Urothelium cell line (cell line): ENCODE results near the gene GSG1L.

ENCODE experiments used
- DNase-seq: peaks from one replicate; pipeline ENCODE4 v3.0.0; 2011; ENCODE audit warnings: low spot score, mixed read lengths
- FAIRE-seq: peaks from 2 replicates; lab custom pipeline; 2011; peaks lifted over from hg19 to GRCh38; lab: Jason Lieb, UNC

The GSG1L gene

DNA sequence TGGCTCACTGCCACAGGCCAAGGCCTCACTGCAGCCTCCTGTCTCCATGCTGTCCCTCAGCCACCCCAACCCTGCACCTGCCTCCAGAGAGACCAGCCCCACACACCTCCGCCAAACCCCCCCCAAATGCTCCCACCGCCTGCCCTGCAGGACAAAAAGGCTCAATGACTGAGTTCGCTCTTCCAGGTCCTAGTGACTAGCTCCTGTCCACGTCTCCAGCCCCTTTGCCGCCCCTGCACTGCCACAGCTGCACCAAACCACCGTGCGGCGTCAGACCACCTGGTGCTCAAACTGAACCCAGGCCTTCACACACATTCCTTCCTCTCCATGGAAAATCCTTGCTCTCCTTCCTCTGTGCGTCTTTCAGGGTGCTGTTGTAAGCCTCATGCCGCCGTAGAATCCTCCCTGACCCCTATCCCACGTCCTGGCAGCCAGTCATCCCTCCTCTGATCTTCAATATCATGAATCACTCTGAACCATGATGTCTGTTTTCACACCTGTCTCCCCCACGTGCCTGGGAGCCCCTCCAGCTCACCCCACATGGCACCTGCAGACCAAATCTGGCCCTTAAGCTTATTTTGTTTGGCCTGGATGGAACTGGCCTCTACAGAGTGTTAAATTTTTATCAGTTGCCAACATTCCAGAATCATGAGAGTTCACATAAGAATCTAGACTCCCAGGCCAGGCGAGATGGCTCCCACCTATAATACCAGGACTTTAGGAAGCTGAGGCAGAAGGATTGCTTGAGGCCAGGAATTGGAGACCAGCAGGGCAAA is 4.3 kb upstream of the GSG1L start:
- no peak for FAIRE-seq
- DNase-seq: no peak

DNA sequence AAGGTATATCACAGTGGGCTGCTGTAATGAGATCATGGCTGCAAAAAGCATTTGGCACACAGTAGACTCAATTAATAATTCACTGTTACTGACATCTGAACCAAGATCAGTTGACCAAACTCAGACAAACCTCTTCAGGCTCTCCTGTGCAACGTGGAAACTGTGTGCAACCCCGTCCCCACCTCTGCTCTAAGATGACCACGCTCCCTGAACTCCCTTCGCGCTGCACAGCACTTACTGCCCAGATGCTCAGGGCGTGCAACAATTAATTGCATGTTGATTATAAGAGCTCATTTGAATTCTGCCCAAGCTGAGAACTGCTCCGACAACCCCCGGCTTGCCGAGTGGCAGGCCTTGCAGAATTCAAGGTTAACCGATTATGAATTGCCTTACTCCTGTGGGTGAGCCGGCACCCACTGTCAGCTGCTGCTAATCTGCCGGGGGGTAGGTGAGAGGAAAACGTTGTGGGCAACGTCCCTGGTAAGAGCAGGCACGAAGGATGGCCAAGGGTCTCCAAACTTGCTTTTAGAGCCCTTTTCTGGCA is 1.3 kb upstream of the GSG1L start:
- DNase-seq (no peak), FAIRE-seq (no peak)

DNA sequence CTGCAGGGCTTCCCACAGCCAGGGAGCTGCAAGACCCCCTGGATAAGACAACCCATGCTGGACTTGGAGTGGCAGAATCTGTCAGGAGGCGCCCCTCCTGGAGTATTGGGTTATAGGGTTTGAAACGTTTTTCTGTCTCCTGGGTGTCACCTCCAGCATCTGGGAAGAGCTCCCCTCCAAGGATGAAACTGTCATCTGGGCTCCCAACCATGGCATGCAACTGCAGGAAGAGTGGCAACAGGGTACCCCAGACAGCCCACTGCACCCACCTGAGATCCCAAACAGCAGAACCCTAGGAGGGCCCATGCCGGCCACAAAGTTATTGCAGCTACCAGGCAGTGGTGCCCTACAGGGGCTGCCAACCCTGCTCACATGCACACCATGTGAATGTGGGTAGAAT is 636 bp upstream of the GSG1L start:
- no peak for DNase-seq
- no peak for FAIRE-seq

DNA sequence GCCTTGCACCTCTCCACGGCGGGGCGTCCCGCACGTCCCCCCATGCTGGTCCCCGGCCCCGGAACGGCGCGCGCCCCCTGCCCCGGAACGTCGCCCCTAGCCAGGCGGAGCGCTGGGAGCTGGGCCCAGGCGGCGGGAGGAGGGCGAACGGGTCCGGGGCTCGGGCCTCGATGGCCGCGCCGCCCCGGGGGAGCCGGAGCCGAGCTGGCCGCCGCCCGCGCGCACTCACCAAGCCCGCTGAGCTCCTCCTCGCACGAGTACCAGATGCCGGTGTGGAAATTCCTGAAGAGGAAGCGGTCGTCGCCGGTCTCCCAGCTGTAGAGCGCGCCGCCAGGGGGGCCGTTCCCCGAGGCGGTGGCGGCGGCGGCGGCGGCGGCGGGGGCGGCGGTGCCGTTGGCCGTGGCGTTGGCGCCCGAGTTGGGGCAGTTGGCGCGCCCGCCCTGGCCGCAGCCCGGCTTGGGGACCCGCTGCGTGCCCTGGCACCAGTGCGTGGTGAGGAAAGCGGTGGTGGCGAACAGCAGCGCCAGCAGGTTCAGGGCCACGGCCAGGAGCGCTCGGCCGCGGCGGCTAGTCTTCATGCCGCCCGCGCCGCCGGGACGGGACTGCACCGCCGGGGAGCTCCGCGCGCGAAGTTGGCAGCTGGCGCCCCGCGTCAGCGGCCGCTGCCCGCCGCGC is 530 bp downstream of the GSG1L start:
- FAIRE-seq (no peak), DNase-seq (peak; percentile 27)

DNA sequence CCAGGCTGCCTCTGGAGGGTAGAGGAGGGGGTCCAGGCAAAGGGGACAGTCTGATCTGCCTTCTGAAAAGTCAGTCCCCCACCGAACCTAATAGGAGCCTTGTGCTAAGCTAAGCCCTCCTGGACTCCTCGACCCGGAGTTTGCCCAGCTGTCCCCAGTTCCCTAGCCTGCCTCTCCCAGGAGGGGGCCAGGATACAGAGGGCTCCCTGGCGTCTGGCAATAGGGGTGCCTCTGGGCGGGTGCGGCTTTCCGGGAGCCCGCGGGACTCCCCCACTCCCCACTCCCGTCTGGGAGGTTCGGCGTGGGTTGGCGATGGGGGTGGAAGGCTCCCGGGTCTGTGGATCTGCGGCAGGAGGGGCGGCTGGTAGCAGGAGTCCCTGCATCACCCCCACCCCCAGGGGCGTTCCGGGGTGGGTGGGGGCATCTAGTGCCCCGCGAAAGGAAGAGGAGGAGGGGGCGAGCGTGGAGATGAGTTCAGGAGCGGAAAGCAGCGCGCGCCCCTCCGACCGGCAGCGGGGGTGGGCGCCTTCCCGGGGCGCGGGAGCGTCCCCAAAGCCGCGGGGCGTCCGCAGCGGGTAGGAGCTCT is 1.2 kb downstream of the GSG1L start:
- no peak for DNase-seq
- no peak for FAIRE-seq

DNA sequence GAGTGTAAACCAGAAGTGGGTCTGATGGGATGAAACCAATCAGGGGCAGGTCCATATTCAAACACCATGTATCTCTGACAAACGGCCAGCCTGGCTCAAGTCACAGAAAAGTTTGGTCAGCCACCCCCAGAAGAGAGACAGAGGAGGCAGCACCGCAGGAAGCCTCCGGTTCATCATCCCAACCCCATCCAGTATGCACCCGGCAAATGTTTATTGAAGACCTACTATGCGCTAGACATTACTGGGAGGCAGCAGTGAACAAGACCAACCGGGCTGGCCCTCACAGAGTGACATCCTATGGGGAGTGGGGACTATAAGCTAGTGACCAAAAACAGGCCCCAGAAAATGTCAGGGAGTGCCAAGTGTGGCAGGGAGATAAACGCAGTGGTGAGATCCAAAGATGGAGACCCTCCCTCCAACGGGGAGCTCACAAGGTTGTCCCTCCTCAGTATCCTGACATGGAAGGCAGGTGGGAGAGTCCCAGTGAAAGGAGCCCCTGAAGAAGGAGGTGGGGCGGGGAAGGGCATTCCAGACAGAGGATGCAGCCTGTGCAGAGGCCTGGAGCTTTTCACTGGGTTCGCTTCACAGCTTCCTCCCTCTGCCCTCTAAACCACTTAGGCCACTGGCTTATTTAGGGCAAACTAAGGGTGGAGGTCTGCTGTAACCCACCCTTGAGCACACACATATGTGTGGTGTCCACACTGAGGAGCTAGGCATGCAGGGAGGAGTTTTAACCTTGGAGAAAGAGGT is 2.0 kb downstream of the GSG1L start:
- FAIRE-seq (no peak), DNase-seq (no peak)

DNA sequence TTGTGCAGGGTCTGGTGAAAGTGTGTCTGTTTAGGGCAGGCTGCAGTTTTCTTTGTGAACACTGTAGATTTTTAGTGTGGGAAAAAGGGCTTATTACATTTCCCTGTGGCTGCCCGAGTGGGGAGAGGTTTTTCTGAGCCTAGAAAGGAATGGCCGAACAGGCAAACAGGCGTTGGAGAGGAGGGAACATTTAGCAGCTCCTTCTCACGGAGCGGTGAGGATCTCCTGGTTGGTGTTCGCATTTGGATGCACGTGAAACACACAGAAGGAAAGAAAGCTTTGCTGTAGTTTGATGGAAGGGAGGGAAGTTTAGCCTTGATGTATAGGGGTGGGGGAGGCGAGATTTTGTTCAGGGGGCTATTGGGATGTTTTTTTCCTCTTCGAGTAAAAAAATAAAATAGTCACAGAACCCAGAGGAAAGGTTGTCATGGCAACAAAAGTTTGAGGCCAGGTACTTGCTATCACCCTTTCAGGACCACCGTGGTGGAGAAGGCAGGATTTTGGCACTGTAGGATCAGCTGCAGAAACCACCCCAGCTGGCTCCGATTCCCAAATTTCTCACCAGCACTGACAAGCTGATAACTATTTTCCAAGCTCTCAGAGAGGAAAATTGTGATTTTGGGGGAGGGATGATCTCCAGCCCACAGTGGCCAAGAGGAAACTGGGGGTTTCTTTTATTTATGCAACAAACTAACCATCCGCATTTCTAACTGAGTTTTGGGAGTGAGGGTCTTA is 3.5 kb downstream of the GSG1L start:
- no peak for DNase-seq
- no peak for FAIRE-seq

DNA sequence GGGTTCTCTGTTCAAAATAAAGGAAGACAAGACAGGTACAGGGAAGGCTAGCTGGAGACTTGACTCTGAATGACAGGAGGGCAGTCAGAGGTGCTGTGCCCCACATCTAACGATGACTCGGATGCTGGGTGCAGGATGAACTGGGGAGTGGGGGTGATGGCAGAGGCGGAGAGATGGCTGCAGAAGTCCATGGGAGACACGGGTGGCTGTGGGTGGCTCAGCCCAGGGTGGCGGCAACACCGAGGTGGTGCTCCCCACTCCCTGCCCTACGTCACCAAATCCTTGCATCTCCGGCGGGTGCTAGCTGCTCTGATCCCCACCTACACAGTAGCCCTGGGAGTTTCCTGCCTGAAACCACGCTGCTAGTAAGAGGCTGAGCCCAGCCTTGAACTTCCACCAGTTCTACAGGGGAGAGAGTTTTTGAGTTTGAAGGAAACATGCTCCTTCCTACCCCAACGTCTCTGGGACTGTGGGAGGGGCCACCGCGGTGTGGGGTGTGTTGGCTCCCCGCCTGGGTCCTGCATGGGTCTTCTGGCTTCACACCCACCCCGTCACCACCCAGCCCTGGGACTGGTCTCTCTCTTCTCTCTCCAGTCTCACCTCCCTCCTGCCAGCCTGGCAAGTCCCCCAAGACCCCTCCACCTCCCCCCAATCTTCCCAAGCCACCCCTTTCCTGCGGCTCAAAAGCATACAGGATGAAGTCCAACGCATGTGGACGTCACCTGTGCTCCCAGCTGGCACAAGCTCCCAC is 4.5 kb downstream of the GSG1L start:
- no peak for FAIRE-seq
- DNase-seq: no peak

DNA sequence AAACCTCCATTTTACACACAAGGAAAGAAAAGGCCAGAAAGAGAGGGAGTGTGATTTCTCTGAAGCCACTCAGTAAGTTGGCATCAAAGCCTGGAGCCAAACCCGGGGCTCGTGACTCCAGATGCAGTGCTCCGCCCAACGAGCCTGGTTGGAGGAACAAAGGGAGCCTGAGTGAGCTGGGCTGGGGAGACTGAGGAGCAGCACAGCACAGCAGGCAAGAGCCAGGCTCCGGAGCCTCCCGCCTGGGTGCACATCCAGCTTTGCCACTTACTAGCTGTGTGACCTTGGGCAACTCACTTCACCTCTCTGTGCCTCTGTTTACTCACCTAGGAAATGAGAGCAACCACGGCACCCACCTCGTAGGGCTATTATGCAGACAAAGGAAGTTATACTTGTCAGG is 5.6 kb downstream of the GSG1L start:
- no peak for DNase-seq
- FAIRE-seq: no peak

DNA sequence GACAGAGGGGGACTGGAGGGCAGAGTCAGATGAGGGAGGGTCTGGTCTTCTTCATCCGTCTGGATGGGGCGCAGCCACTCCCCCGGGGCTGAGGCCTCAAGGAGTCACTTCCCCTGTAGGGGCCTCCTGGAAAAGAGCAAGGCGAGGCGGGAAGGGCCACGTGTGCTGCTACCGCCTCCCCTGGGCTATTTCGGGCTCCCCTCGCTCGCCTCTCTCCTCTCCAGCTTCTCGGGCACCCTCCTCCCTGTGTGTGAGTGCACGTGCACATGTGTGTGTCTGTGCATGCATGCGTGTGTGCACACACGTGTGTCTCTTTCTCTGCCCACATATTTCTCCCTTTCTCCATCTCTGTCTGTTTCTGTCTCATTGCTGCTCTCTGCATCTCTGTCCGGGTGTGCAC is 10.1 kb downstream of the GSG1L start:
- FAIRE-seq: no peak
- DNase-seq: no peak

DNA sequence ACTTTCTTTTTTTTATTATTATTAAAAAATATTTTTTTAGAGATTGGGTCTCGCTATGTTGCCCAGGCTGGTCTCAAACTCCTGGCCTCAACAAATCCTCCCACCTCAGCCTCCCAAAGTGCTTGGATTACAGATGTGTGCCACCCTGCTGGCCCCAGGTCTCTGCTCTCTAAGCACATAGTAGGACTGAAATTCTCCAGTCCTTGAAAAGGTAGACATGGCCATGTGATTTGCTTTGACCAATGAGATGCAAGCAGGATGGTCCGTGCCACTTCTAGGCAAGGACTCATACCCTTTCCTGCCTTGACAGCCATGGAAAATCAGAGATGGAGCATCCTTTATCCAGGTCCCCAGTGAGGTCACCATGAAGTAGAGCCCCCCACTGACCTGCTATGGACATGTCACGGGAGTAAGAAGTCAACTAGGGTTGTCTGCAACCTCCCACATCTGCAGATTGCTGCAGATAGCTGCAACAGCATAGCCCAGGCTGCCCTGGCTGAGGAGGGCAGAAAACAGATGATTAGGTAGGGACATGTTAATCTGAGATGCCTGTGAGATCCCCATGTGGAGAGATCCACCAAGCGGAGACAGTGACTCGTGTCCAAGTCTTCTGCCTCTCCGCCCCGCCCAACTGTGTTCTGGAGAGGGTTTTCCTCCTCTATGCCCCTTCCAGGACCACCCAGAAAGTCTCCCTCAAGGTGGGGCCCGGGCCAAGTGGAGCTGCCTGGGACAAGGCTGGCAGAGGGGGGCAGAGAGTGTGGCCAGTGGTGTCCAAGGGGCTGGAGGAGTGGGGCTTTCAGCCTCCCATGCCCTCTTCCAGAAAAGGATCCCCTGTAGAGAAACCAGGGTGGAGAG is 11.0 kb downstream of the GSG1L start:
- FAIRE-seq: no peak
- no peak for DNase-seq

DNA sequence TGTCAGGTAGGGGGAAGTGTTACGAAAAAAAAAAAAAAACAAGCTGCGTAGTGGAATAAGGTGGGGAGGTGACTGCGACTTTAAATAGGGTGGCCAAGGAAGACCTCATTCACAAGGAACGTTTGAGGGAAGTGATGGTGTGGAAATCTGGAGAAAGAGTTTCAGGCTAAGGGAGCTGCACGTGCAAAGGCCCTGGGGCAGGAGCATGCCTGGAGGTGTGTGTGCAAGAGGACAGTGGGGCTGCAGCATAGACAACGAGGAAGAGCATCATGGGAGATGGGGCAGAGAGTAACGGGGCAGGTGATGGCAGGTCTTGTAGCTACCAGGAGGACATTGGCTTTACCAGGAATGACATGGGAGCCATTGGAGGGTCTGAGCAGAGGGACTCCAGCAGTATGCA is 12.0 kb downstream of the GSG1L start:
- FAIRE-seq (no peak), DNase-seq (no peak)

DNA sequence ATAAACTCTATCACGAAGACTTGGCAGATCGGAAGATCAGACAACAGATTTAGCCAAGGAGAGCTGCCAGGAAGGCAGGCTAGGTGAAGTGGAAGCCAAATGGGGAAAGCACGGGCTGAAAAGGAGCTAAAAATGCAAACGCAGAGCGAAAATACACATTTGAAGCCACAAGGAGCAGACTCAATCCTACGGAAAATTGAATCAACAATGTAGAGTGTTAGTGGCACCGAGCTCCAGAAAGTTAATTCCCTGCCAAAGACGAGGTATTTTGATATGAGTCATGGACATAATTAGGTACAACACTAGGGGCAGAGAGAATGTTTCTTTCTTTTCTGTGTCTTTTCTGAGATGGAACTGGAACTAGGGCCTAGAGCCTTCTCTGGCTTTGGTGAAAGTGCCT is 20.7 kb downstream of the GSG1L start:
- peak; percentile 16 for DNase-seq
- FAIRE-seq: no peak

DNA sequence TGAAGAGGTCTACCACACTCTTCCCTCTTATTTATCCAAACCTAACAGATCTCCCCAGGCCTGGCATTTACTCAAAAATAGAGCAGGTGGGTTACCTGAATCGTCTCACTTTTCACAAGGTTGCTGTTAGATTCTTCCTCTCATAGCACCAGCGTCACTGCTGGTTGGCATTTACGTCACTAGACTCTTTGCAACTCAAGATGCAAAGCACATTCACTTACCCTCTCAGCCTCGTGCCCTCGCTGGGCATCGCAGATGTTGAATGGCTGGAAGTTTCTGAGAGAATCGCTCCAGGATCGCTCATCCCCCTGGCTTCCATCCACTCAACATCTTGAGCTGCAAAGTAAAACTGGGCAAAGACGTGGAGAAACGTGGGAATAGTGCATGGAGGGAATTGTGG is 21.9 kb downstream of the GSG1L start:
- DNase-seq (no peak), FAIRE-seq (peak; percentile 52)

DNA sequence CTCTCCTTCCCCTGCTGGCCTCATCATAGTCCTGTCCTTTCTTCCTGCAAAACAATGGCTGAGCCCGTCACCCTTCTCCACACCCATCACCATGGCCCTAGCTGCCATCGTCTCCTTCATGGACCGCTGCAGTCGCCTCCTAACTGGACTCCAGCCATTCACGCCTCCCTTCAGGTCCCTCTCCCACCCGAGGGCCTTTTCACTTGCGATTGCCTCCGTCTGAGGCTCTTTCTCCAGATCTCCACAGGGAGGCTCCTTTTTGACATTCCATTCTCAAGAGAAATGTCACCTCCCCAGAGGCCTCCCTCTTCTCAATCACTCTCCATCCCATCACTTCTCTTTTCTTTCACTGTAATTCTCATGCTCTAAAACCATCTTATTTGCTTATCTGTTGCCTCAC is 23.5 kb downstream of the GSG1L start:
- FAIRE-seq: no peak
- DNase-seq: no peak

DNA sequence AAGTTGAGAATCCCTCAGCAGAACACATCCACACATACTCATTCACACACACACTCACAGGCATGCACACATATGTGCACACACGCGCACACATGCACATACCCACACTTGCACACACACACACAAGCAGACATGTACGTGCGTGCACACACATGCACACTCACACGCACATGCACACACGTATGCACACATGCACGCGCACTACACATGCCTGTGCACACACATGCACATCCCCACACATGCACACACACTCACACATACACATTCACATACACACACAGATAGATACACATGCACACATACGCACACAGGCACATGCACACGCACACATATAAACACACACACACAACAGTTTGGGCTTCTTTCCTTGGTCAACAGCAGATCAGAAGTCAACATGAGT is 24.0 kb downstream of the GSG1L start:
- peak; percentile 86 for FAIRE-seq
- DNase-seq: no peak

DNA sequence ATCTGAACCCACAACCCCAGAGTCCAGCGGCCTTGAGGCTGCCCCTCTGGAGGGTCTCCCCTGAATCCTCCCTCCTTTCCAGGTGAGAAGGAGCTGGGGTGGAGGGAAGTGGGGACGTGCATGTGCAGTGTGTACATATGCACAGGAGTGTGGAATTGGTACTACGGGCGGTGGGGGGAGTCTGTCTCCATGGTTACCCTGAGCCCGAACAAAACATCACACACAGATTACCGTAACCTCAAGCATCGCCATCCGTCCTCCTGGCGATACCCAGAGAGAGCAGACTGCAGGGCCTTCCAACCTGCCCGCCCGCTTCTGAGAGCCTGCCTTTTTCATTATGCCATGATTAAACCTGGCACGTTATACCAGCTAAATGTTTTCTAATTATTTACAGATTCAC is 25.1 kb downstream of the GSG1L start:
- no peak for FAIRE-seq
- no peak for DNase-seq

DNA sequence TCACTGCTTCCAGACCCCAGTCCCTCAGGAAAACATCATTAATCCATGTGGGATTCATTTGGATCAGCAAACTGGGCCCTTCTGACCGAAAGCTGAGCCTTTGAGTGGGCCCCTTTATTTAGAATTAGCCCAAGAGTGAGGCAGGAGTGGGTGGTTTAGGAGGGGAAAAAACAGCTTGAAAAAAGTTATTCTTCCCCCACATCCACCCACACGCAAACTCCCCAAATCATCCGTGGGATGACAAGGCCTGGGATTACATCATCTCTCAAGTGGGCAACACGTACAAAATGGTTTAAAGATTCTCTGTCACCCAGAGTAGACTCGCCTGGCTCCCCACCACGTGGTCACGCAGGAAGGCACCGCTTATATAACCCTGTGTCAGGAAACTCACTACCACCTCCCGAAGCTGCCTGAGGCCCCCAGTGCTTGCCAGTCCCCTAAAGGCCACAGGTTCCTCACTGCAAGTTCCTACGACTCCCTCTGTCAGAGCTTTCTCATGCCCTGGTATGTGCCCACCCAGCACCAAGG is 27.6 kb downstream of the GSG1L start:
- no peak for FAIRE-seq
- no peak for DNase-seq

DNA sequence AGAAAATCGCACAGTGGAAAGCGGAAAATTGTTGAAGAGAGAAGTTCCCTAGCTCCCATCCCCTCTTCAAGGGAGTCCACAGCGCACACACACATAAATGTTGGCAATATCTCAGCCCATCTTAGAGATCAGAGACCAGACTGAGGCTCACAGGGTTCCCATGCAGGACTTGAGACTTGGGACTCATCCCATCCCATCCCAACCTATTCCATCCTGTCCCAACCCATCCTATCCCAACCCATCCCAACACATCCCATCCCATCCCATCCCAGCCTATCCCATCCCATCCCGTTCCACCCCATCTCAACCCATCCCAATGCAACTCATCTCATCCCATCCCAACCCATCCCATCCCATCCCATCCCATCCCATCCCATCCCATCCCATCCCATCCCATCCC is 29.6 kb downstream of the GSG1L start:
- DNase-seq (no peak), FAIRE-seq (peak; percentile 68)
